Islet precursor cell (in vitro differentiated cells): Measurements from ENCODE around the gene CPVL.

Experiments
- DNase-seq: peaks from one replicate; pipeline ENCODE4 v3.0.0-alpha.2; 2018

The CPVL gene

GRCh38 chr7:29154076-29154475 lies 7.7 kb upstream of the CPVL start:
- DNase-seq = no peak

GRCh38 chr7:29150856-29151255 lies 4.5 kb upstream of the CPVL start:
- no peak for DNase-seq

- no peak for DNase-seq
Measured at GRCh38 chr7:29149036-29149435, 2.7 kb upstream of the CPVL start.

DNA sequence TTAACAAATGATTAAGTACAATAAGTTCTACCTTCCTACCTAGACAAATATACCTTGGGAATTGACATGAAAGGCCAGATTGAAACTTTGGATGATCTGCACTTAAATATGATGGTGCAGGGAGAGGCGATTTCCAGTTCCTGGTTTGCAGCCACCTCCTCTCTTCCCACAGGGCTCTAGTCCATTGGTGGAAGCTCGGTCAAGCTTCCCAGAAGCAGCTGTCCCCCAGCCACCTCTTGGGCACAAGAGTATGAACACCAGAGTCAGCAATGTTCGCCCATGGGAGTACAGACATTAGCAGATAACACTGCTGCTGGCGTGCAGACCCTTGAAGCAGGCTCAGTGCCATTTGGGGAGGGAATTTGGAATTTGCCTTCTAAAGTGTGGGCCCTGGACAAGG lies 1.5 kb upstream of the CPVL start:
- DNase-seq = no peak

DNA sequence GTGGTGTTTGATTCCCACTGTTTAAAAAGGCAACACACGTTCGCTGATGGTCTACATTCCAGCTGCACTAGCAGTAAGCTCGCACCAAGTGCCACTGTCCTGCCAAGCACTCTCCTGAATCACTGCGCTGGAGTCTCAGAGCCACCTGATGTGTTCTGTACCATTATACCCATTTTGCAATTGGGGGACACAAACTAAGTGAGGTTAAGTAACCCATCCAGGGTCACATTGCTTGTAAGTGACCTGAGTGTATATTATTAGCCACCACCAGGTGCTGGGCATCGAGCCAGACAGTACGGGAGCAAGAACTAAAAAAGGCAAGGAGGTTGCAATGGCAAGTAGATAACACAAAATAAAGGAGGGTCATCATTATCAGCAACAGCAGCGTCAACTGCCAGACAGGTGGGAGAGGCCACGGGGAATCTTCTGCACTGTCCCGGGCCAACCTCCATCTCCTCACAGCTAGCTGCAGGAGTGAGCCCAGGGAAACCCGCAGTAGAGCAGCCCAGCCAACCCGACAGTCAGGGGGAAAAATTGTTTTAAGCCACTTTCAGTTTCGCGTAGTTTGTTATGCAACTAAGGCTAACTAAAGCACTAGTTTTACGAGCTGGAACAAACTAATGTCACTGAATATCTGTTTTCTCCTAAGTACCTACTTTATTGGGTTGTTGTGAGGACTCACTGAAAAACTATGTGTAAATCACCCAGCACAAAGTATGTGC lies 712 bp upstream of the CPVL start:
- peak; percentile 70 for DNase-seq

- no peak for DNase-seq
Measured at GRCh38 chr7:29145553-29146056, 732 bp downstream of the CPVL start.

- no peak for DNase-seq
Measured at GRCh38 chr7:29143751-29144150, 2.6 kb downstream of the CPVL start.

DNA sequence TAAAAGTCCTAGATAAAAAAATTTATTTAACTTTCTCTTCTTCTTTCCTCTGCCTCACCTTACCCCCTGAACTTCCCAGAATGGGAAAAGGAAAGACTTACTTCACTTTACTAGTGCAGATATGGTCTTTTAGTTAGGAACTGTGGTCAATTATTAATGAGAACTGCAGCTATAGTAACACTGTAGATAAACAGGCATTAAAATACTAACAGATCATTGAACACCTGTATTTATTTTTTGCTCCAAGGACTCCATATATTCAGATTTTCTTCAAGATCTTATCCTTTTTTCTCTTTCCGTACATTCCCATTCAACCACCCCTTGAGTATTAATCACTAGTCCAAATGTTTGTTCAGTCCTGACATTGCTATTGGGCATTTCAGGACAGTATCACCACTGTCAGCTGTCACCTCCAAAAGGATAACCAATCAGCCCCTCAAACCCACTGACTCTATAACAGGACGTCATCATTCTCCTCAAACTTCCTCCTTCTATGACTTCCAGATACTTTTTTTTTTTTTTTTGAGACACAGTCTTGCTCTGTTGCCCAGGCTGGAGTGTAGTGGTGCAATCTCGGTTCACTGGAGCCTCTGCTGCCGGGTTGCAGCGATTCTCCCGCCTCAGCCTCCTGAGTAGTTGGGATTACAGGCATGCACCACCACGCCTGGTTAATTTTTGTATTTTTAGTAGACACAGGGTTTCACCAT lies 4.2 kb downstream of the CPVL start:
- DNase-seq = no peak

GRCh38 chr7:29140873-29141468 lies 5.4 kb downstream of the CPVL start:
- no peak for DNase-seq

GRCh38 chr7:29139796-29140195 lies 6.5 kb downstream of the CPVL start:
- no peak for DNase-seq

DNA sequence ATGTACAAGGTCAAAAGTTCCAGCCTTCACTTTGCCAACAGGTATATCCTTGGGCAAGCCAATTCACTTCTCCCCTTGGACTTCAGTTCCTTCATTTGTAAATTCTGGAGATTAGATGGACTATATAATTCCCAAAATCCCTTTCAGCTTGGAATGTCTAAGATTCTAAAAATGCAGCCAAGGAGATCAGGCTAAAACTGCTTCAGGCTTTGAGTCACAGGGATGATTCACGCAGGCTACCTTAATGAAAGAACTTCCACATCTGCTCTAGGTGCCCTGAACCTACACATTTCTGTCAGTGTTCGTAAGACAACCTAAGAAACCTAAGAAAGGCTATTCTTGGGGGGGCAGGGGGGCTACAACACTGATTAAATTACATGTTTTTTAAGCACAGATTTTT lies 7.1 kb downstream of the CPVL start:
- DNase-seq = no peak

- DNase-seq = no peak
Measured at GRCh38 chr7:29138588-29138987, 7.7 kb downstream of the CPVL start.

GRCh38 chr7:29135846-29136245 lies 10.5 kb downstream of the CPVL start:
- no peak for DNase-seq

DNA sequence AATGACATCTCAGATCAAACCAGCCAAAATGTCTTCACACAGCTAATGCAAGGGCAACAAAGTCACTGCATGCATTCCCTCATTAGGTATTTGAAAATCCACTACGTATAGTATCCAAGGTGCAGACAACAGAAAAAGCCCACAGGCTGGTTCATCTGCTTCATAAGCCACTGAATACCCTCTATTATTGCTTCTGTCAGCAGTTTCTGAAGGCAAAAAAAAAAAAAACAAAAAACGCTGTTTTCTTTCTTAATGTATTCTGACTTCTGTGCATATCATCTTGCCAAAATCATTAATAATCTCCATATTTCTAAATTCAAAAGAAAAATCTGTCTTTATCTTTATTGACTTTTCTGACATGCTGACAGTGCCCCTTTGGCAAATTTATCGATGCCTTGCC lies 13.4 kb downstream of the CPVL start:
- no peak for DNase-seq

DNA sequence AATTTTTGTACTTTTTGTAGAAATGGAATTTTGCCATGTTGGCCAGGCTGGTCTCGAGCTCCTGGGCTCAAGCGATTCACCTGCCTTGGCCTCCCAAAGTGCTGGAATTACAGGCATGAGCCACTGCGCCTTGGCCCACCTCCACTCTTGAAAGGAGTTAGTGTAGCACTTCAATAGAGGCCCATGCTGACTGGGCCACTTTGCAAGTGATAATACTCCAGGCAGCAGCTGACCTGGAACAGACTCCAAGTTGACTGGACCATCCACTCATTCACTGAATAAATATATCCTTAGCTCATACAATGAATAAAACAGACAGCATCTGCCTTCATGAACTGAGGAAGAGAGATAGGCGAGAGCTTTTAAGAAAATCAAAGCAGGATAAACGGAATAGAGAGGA lies 14.7 kb downstream of the CPVL start:
- DNase-seq = no peak

- DNase-seq = no peak
Measured at GRCh38 chr7:29130096-29130495, 16.2 kb downstream of the CPVL start.

- peak; percentile 63 for DNase-seq
Measured at GRCh38 chr7:29127527-29127926, 18.8 kb downstream of the CPVL start.

DNA sequence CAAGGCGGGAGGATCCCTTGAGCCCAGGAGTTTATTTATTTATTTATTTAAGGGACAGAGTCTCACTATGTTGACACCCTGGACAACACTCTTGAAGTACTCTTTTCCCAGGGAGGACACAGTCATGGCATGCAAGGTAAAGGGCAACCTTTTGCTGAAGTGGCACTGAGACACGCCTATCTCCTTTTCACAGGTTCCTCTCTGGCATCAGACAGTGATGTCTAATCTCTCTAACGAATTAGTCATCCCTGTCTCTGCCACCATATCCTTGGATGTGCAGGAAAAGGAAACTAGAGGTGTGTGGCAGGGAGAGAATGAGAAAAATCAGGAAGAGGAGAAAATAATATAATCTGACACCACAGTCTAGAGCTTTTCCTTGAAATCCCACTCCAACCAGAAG lies 19.5 kb downstream of the CPVL start:
- no peak for DNase-seq

DNA sequence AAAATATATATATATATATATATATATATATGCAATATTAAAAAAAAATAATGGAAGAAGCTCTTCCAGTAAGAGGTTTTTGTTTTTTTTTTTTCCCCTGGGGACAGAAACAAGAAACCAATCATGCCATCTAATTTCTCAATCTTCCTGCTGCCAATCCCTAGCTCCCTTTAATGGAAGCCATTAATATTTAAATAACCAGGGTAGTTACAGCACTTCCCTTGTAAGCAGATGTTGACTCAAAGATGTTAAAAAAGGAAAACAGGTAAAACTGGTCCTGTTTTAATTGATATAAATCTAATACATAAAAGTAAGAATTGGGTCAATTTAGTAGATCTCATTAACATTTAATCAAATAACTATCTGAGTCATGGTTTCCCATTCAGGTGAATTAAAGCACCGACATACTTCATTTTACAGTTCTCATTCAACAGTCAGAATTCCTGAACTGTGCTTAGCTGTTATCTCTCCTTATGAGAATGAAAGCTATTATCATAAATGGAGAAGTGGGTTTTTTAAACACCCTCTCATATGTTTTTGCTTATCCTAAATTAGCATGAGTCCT lies 22.6 kb downstream of the CPVL start:
- no peak for DNase-seq

- no peak for DNase-seq
Measured at GRCh38 chr7:29122759-29123158, 23.6 kb downstream of the CPVL start.

DNA sequence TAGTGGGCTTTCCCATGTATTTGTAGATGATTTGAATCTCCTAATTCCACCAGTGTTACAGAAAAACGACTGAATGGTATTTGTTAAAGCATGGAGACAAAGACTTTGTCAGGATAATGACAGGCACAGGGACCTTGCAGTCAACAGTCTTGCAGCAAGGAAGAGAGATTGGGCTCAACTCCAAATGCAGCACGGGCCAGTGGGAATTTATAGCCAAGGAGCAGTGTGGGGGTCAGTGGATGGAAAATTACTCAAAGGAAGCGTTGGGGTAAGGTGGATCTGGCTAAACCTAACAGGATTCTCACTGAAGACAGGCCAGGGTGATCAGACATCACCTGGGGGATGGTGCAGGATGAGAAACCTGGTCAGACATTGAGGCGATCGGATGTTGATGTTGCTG lies 24.3 kb downstream of the CPVL start:
- no peak for DNase-seq

DNA sequence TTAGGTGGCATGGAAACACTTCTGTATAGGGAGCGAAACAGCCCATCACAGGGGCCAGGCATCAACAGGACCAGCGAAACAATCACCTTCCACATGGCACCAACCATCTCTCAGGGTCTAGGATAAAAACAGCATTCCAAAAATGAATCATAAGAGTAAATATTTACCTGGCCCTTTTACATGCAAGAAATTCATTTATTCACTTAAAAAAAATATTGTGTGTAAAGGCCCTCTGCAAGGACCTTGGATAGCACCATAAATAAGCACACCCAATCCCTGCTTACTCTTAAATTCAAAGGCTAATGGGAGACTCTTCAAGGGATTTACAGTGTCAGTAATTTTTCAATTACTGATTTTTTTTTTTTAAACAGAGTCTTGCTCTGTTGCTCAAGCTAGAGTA lies 25.4 kb downstream of the CPVL start:
- DNase-seq = no peak

DNA sequence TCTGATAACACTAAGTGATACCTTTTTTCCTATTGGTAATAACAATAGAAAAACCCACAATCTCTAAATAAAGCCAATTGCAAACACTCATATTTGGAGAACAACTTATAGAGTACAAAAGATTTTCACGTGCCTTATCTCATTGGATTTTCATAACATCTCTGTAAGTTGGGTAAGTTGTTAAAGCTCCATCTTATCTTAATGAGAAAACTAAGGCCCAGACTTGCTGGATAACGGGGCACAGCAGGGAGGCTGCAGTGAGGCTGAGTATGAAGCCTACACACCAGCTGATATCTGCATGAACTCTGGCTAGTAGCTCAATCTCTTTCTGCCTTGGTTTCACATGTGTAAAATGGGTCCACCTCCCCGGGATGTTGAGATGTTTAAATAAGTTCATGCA lies 26.8 kb downstream of the CPVL start:
- DNase-seq = no peak
